HG03521 (cell line): ENCODE measurements around the gene HAVCR2.
"Not testable (repeated sequence)": the region's sequence is repeated elsewhere in the genome, so short reads cannot be mapped to it uniquely, and the experiment has no call there.

Experiments used
- ATAC-seq: cut with Tn5 transposase; IDR thresholded peaks from one replicate; pipeline ENCODE4 v1.9.1; 2021; ENCODE audit warnings: mild to moderate bottlenecking, moderate library complexity; ENCODE audit not compliant: unreplicated experiment

HAVCR2 gene

GRCh38 chr5:157100140-157100679, 8.6 kb downstream of the HAVCR2 start:
- no peak for ATAC-seq

- no peak for ATAC-seq
These were observed 20.4 kb downstream of the HAVCR2 start for GRCh38 chr5:157088342-157088990.

- no peak for ATAC-seq
These were observed 22.0 kb downstream of the HAVCR2 start for GRCh38 chr5:157086751-157087359.

GRCh38 chr5:157085930-157086329, 22.9 kb downstream of the HAVCR2 start:
- ATAC-seq: no peak

GRCh38 chr5:157080286-157080685, 28.6 kb downstream of the HAVCR2 start:
- ATAC-seq: no peak

- no peak for ATAC-seq
These were observed 32.3 kb downstream of the HAVCR2 start for GRCh38 chr5:157076558-157076957.

GRCh38 chr5:157072508-157072907, 36.3 kb downstream of the HAVCR2 start:
- no peak for ATAC-seq

GRCh38 chr5:157069949-157070348, 38.9 kb downstream of the HAVCR2 start:
- ATAC-seq: no peak

- no peak for ATAC-seq
These were observed 40.1 kb downstream of the HAVCR2 start for GRCh38 chr5:157068785-157069184.

GRCh38 chr5:157068339-157068738, 40.5 kb downstream of the HAVCR2 start:
- no peak for ATAC-seq

GRCh38 chr5:157067005-157067404, 41.8 kb downstream of the HAVCR2 start:
- ATAC-seq: no peak

GRCh38 chr5:157066080-157066479, 42.8 kb downstream of the HAVCR2 start:
- ATAC-seq: no peak

GRCh38 chr5:157063776-157064430, 44.9 kb downstream of the HAVCR2 start:
- no peak for ATAC-seq

GRCh38 chr5:157059891-157060290, 49.0 kb downstream of the HAVCR2 start:
- no peak for ATAC-seq

GRCh38 chr5:157059093-157059539, 49.7 kb downstream of the HAVCR2 start, which contains the start of gene HAVCR1:
Gene HAVCR1, minus strand, starts transcription at chr5:157059116. Its CDS starts 1,173 bp downstream, at chr5:157057943.
- ATAC-seq: no peak

GRCh38 chr5:157057459-157058370, 51.1 kb downstream of the HAVCR2 start:
- ATAC-seq: no peak

GRCh38 chr5:157056848-157057247, 52.0 kb downstream of the HAVCR2 start:
- not testable (repeated sequence) for ATAC-seq

GRCh38 chr5:157051604-157052245, 57.1 kb downstream of the HAVCR2 start:
- ATAC-seq: no peak

- ATAC-seq: no peak
These were observed 58.8 kb downstream of the HAVCR2 start for GRCh38 chr5:157050050-157050449.

- ATAC-seq: no peak
These were observed 59.2 kb downstream of the HAVCR2 start for GRCh38 chr5:157049605-157050004.
